ENCODE data around the gene PTBP1. TPM values are rescaled to one million over a fixed set of nuclear protein-coding genes. Genes with fewer than 3 reads are reported as not detected.

PTBP1 gene
- total RNA-seq, 1 donor from 2014 or later = 217 TPM

GRCh38 chr19:792306-792885 lies 4.9 kb upstream of the PTBP1 start:
- no peak for ATAC-seq
- no peak for DNase-seq (ENCODE audit: low spot score)
- intact Hi-C loops (cut with DNase I) = loop anchor here (10.0 kb wide), 1 partner anchor 122 kb away; the partner anchor contains the start of genes KISS1R and R3HDM4

DNA sequence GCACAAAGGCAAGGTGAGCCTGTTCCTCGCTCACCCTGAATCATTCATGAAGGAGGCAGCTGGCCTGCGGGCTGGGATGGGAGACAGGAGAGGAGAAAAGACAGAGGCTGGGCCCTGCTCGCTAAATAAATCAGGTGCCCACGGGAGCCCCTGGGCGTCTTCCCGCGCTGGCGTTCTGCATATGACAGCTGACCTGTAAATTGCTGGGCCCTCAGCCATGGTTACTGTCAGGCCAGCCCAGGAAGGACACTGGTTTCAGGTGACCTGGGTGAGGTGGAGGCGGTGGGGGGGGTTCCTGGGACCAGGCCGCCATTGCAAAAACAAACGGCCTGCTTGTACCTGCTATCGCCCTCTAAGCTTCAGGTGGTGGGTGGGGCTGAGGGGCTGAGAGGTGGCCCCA lies 3.4 kb upstream of the PTBP1 start:
- ATAC-seq = no peak
- peak; percentile 59 for DNase-seq (ENCODE audit: low spot score)
- intact Hi-C loops (cut with DNase I) = loop anchor here (10.0 kb wide), 1 partner anchor 121 kb away; the partner anchor contains the start of genes KISS1R and R3HDM4

GRCh38 chr19:795073-795611 lies 2.1 kb upstream of the PTBP1 start:
- no peak for ATAC-seq
- intact Hi-C loops (cut with DNase I) = loop anchor here (10.0 kb wide), 1 partner anchor 120 kb away; the partner anchor contains the start of genes KISS1R and R3HDM4
- peak; percentile 70 for DNase-seq (ENCODE audit: low spot score)

- intact Hi-C loops (cut with DNase I) = loop anchor here (10.0 kb wide), 1 partner anchor 119 kb away; the partner anchor contains the start of genes KISS1R and R3HDM4
- DNase-seq (ENCODE audit: low spot score) (peak; percentile 71), ATAC-seq (no peak)
Measured at GRCh38 chr19:795691-796581, 1.3 kb upstream of the PTBP1 start.

GRCh38 chr19:797528-798414 lies 519 bp downstream of the PTBP1 start:
- ATAC-seq (peak; percentile 7), DNase-seq (ENCODE audit: low spot score) (peak; percentile 94)
- intact Hi-C loops (cut with DNase I) = loop anchor here (10.0 kb wide), 1 partner anchor 117 kb away; the partner anchor contains the start of genes KISS1R and R3HDM4

DNA sequence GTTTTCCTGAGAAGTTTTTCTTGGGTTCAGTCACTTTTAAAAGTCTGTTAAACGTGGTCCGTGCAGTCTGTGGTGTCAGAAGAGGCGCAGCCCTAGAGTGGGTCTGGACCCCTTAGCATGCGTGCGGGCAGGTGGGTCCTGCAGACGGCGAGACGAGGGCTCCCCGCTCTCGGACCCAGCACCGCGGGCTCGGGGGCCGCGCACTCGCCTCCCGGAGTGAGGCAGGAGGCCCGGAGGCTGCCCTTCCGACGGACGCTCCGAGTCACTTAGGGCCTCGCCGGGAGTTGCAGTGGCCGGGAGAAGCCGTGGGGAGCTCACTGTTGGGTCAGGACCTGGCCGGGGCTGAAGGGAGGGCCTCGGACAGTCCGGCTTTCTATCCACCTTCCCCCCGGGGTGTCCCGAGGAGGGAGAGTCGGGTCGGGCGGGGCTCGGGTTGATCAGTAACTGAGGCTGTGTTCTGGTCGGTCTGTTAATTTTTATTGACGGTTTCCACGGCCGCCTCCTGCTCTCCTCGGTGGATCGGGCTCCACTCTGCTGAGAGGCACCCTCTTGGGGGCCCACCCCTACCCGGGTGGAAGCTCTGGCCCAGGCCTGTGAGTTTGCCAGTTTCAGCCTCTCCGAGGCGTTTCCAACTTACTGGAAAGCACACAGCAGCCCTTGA lies 1.3 kb downstream of the PTBP1 start:
- intact Hi-C loops (cut with DNase I) = loop anchor here (10.0 kb wide), 1 partner anchor 116 kb away; the partner anchor contains the start of genes KISS1R and R3HDM4
- DNase-seq (ENCODE audit: low spot score) = peak; percentile 66
- no peak for ATAC-seq

DNA sequence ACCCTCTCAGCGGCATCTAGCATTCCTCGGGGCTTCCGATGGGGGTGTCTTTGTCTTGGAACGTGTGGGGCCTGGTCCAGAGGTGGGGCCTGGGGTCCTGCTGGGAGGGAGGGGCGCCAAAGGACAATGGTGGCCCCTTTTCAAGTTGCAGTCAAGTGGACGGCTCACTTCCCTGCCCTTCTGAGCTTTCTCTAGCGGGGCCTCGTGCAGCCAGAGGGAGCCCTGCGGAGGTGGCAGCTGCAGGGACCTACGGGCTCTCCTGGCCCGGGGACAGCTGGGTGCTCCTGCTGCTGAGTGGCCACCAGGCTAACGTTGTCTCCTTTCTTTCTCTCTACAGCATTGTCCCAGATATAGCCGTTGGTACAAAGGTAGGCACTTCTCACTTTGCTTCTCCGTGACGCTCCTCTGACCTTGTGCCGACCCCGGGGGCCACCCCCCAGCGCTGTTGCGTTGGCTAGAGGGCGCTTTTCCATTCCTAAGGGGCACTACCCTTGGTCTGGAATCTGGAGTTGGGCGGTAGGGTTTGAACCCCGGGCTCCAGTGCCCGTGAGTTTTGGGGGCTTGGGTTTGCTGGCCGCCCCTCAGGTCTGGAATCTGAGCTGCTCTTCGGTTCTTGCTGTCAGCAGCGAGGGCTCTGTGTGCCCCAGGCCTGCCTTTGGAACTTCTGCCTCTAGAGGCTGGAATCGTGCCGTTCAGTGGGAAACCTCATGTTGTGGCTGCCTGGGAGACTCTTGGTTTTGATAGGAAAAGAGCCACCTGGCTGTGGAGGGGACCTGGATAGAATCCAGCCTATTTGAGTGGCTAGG lies 2.0 kb downstream of the PTBP1 start:
- intact Hi-C loops (cut with DNase I) = loop anchor here (10.0 kb wide), 1 partner anchor 116 kb away; the partner anchor contains the start of genes KISS1R and R3HDM4
- peak; percentile 62 for DNase-seq (ENCODE audit: low spot score)
- no peak for ATAC-seq

GRCh38 chr19:800360-801029 lies 3.2 kb downstream of the PTBP1 start:
- DNase-seq (ENCODE audit: low spot score) = peak; percentile 60
- no peak for ATAC-seq
- intact Hi-C loops (cut with DNase I) = no loop called here

GRCh38 chr19:801030-801860 lies 4.0 kb downstream of the PTBP1 start:
- intact Hi-C loops (cut with DNase I) = no loop called here
- no peak for ATAC-seq
- DNase-seq (ENCODE audit: low spot score) = peak; percentile 78

DNA sequence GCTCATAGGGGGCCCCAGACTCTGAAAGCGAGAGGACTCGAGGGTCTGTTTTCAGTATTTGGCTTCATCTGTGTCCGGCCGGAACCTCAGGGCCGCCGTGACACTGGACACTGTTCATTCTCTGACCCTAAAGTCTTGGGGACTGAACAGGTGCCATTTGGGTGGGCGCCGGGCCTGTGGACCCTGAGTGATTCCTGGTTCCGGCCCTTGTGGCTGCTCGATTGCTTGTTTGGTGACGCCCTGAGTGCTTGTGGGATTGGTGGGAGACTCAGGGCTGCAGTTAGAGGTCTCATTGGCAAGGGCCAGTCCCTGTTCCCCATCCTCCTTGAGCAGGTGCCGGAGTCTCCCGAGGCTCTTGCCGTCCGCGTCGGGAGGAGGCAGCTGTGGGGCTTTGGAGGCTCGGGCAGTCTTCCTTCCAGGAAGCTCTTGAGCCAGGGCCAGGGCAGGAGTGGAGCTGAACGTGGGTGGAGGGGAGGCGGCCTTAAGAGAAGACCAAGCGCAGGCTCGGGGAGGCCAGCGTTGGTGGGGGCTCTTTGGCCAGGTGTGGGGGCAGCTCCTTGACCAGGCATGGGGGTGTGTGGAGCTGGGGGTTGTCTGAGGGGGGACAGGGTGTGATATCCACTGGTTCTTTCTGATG lies 4.7 kb downstream of the PTBP1 start:
- ATAC-seq (peak; percentile 7), DNase-seq (ENCODE audit: low spot score) (peak; percentile 66)
- intact Hi-C loops (cut with DNase I) = no loop called here

DNA sequence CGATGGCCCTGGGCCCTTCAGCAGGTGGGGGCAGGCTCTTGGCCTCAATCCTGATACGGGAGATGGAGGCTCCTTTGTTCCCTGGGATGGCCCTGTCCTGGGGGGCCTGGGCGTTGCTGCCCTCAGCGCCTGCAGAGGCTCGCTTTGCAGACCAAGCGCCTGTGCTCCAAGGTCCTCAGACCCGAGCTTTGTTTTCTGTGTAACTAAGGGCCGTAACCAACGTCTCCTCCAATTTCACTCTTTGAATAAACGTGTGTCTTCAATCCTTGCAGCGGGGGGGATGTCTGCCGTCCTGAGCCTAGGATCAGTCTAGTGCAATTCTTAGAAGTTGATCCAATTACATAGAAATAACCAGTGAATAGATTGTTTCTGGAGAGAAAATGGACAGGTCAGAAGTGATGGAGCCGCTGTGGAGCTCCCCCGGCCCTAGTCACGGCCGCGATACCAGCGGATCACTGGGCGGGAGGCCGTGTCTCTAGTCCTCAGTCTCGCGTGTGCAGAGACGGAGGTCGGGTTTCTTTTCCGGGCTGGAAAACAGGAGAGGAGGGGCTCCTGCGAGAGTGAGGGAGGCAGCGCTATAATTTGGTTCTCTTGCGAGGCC lies 5.3 kb downstream of the PTBP1 start:
- ATAC-seq = no peak
- intact Hi-C loops (cut with DNase I) = no loop called here
- no peak for DNase-seq (ENCODE audit: low spot score)

DNA sequence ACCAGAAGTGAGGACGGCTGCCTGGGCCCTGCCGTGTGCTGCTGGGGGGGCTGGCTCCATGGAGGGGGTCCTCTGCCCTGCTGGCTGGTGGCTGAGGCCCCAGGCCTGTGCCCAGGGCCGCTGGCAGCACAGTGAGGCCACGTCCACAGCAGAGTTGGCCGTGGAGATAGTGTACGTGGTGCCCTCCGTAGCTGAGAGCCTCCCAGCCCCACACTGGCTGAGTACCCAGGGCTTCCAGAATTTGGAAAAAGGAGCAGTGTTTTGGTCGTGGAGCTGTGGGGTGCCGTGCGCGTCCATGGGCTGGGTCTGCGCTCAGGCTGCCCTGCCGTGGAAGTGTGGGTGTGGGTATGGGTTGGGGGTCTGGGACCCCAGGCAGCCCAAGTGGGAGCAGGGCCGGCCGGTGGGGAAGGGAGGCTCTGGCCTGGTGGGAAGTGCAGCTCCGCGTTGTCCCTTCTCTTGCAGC lies 5.9 kb downstream of the PTBP1 start:
- DNase-seq (ENCODE audit: low spot score) (peak; percentile 55), ATAC-seq (no peak)
- intact Hi-C loops (cut with DNase I) = no loop called here

GRCh38 chr19:803686-804418 lies 6.6 kb downstream of the PTBP1 start:
- intact Hi-C loops (cut with DNase I) = no loop called here
- DNase-seq (ENCODE audit: low spot score) = peak; percentile 57
- no peak for ATAC-seq

DNA sequence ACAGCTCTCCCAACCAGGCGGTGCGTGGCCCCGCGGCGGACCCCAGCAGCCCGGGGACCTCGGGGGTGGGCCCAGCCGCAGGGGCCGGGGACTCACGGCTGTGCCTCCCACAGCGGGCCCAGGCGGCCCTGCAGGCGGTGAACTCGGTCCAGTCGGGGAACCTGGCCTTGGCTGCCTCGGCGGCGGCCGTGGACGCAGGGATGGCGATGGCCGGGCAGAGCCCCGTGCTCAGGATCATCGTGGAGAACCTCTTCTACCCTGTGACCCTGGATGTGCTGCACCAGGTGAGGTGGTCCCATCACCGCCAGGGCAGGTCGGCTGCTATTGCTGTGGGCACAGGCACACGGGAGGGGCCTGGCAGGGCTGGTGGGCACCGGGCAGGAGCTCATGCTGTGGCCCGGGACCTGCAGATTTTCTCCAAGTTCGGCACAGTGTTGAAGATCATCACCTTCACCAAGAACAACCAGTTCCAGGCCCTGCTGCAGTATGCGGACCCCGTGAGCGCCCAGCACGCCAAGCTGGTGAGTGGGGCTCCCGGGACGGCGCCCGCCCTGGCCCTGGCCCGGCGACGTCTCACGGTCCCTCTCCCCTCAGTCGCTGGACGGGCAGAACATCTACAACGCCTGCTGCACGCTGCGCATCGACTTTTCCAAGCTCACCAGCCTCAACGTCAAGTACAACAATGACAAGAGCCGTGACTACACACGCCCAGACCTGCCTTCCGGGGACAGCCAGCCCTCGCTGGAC lies 7.3 kb downstream of the PTBP1 start:
- ATAC-seq (no peak), DNase-seq (ENCODE audit: low spot score) (peak; percentile 59)
- intact Hi-C loops (cut with DNase I) = no loop called here

Measured in sciatic nerve (tissue), 2 donors.